Ishikawa (cell line): ENCODE measurements around the gene SDHAF1.
A peak's percentile ranks its signal among the peaks of the same experiment; 100 is the strongest.

ENCODE experiments used
- CEBPB ChIP-seq: IDR thresholded peaks from 2 replicates; pipeline ENCODE4 v1.6.1; 2012
- CREB1 ChIP-seq: IDR thresholded peaks from 2 replicates; pipeline ENCODE4 v1.6.1; 2012; ENCODE audit warnings: low read depth
- EGR1 ChIP-seq: IDR thresholded peaks from 2 replicates; pipeline ENCODE4 v1.6.1; 2012
- EP300 ChIP-seq: IDR thresholded peaks from 2 replicates; pipeline ENCODE4 v1.6.1; 2012; ENCODE audit warnings: borderline replicate concordance
- FOXM1 ChIP-seq: IDR thresholded peaks from 2 replicates; pipeline ENCODE4 v1.6.1; 2012; ENCODE audit warnings: low read depth, borderline replicate concordance
- MAX ChIP-seq: IDR thresholded peaks from 2 replicates; pipeline ENCODE4 v1.6.1; 2012
- NFIC ChIP-seq: IDR thresholded peaks from 2 replicates; pipeline ENCODE4 v1.6.1; 2012
- RAD21 ChIP-seq: IDR thresholded peaks from 2 replicates; pipeline ENCODE4 v1.6.1; 2012; ENCODE audit warnings: low read depth
- REST ChIP-seq: IDR thresholded peaks from 2 replicates; pipeline ENCODE4 v1.6.1; 2012; ENCODE audit warnings: low read depth, mild to moderate bottlenecking
- TAF1 ChIP-seq: IDR thresholded peaks from 2 replicates; pipeline ENCODE4 v1.6.1; 2012; ENCODE audit warnings: low read depth, mild to moderate bottlenecking
- TCF12 ChIP-seq: IDR thresholded peaks from 2 replicates; pipeline ENCODE4 v1.6.1; 2012; ENCODE audit warnings: low read depth
- TEAD4 ChIP-seq: IDR thresholded peaks from 2 replicates; pipeline ENCODE4 v1.6.1; 2012
- USF1 ChIP-seq: IDR thresholded peaks from 2 replicates; pipeline ENCODE4 v1.6.1; 2012
- YY1 ChIP-seq: IDR thresholded peaks from 2 replicates; pipeline ENCODE4 v1.6.1; 2012; ENCODE audit warnings: low read depth
- ZBTB7A ChIP-seq: IDR thresholded peaks from 2 replicates; pipeline ENCODE4 v1.6.1; 2012; ENCODE audit warnings: low read depth

Gene SDHAF1

GRCh38 chr19:36041092-36041491, 46.1 kb downstream of the SDHAF1 start:
- TF ChIP-seq CEBPB: peak; percentile 96

- TF ChIP-seq ZBTB7A (no peak), FOXM1 (no peak), EP300 (no peak), CEBPB (peak; percentile 80; the same call in 1 of the 2 replicates), CREB1 (no peak), TEAD4 (peak; percentile 86)
Measured at GRCh38 chr19:36041831-36042230, 46.8 kb downstream of the SDHAF1 start.

- TF ChIP-seq REST (no peak), NFIC (no peak), YY1 (no peak), EP300 (no peak), TCF12 (no peak), ZBTB7A (no peak), MAX (no peak), RAD21 (no peak), EGR1 (no peak), FOXM1 (no peak), USF1 (no peak), CREB1 (no peak), TAF1 (no peak), CEBPB (no peak)
Measured at GRCh38 chr19:36043952-36044351, 49.0 kb downstream of the SDHAF1 start.
